GM12892 (cell line): ENCODE measurements around the gene ABLIM1.

Experiments
- POLR2A ChIP-seq: IDR thresholded peaks from 2 replicates; pipeline ENCODE4 v1.6.1; 2011; ENCODE audit warnings: low read depth, low read length, control low read depth
- POLR2AphosphoS5 ChIP-seq: IDR thresholded peaks from 2 replicates; pipeline ENCODE4 v1.6.1; 2011; ENCODE audit warnings: low read depth, low read length, control low read depth
- TAF1 ChIP-seq: IDR thresholded peaks from 2 replicates; pipeline ENCODE4 v1.6.1; 2011; ENCODE audit warnings: low read depth, mild to moderate bottlenecking, control low read depth, low read length, borderline replicate concordance

GRCh38 chr10:114593240-114593792 is 64.8 kb downstream of the ABLIM1 start:
- TF ChIP-seq POLR2A (no peak), POLR2AphosphoS5 (no peak), TAF1 (no peak)
